Smooth muscle cell (in vitro differentiated cells): ENCODE data around the gene ISYNA1. TPM values are rescaled to one million over a fixed set of nuclear protein-coding genes. Genes with fewer than 3 reads are reported as not detected.

Experiments used
- DNase-seq: peaks from one replicate; lab custom pipeline; 2025; ENCODE audit not compliant: unreplicated experiment; lab: John Stamatoyannopoulos, UW
- H2AFZ ChIP-seq: fragments of 200-600 bp; sonication (generic); 2 replicates; pipeline ENCODE4 v1.6.0; 2016; ENCODE audit warnings: antibody characterized with exemption, low read depth, mild to moderate bottlenecking
- H3F3A ChIP-seq: fragments of 200-600 bp; sonication (generic); 2 replicates; pipeline ENCODE4 v1.6.0; 2017; ENCODE audit warnings: antibody characterized with exemption, low read depth
- H3K27ac ChIP-seq: fragments of 200-600 bp; sonication (generic); 2 replicates; pipeline ENCODE4 v1.5.1; 2016; ENCODE audit warnings: low read depth, mild to moderate bottlenecking
- H3K27me3 ChIP-seq: fragments of 200-600 bp; sonication (generic); 2 replicates; pipeline ENCODE4 v1.6.1; 2016; ENCODE audit warnings: low read depth, mild to moderate bottlenecking
- H3K36me3 ChIP-seq: fragments of 200-600 bp; sonication (generic); 2 replicates; pipeline ENCODE4 v1.5.1; 2016; ENCODE audit warnings: low read depth
- H3K4me1 ChIP-seq: fragments of 200-600 bp; sonication (generic); 2 replicates; pipeline ENCODE4 v1.5.1; 2016; ENCODE audit warnings: low read depth
- H3K4me2 ChIP-seq: fragments of 200-600 bp; sonication (generic); 2 replicates; pipeline ENCODE4 v1.6.0; 2016; ENCODE audit warnings: mild to moderate bottlenecking
- H3K4me3 ChIP-seq: fragments of 200-600 bp; sonication (generic); 2 replicates; pipeline ENCODE4 v1.5.1; 2016; ENCODE audit warnings: mild to moderate bottlenecking
- H3K79me2 ChIP-seq: fragments of 200-600 bp; sonication (generic); 2 replicates; pipeline ENCODE4 v1.6.0; 2016; ENCODE audit warnings: low read depth, mild to moderate bottlenecking
- H3K9ac ChIP-seq: fragments of 200-600 bp; sonication (generic); 2 replicates; pipeline ENCODE4 v1.6.0; 2016; ENCODE audit warnings: low read depth
- H3K9me3 ChIP-seq: fragments of 200-600 bp; sonication (generic); replicated peaks from 2 replicates; pipeline ENCODE4 v1.5.1; 2016; ENCODE audit warnings: low read depth
- H4K20me1 ChIP-seq: fragments of 200-600 bp; sonication (generic); 2 replicates; pipeline ENCODE4 v1.6.0; 2016; ENCODE audit warnings: low read depth
- CTCF ChIP-seq: fragments of 200-600 bp; sonication (generic); IDR thresholded peaks from 2 replicates; pipeline ENCODE4 v1.5.1; 2017; ENCODE audit warnings: borderline replicate concordance, mild to moderate bottlenecking, antibody characterized with exemption; ENCODE audit not compliant: insufficient read depth, poor library complexity, severe bottlenecking
- WGBS: methylation state at CpG from one replicate; pipeline ENCODE4 v1.1.7; 2016; ENCODE audit warnings: low lambda C conversion rate; 5-methylcytosine and 5-hydroxymethylcytosine counted together
- polyA plus RNA-seq: library from polyadenylated mRNA; unstranded; fragments of >200 nt; fragmentation: Nextera tagmentation; extraction: Ambion mirVana; gene quantifications from 2 replicates; pipeline ENCODE4 v1.2.1, GENCODE V29; 2016
- total RNA-seq: library from RNA; depleted of rRNA; stranded (reverse); fragments of >200 nt; gene quantifications from 2 replicates; pipeline ENCODE4 v1.2.3, GENCODE V29; 2014

ISYNA1 gene
- total and polyA plus RNA-seq, 2 experiments from 2014 or later: 56.9 to 60.1 TPM

- 78% methylated on average over 11 of the region's 13 CpGs for WGBS
- DNase-seq: no peak
- peaks cover 17% of the 10 kb centered on the region for H4K20me1 ChIP-seq
- peaks cover 8% of the 10 kb centered on the region for H3F3A ChIP-seq
- H3K4me2 ChIP-seq: peak overlapping the region; percentile 95
- no peaks in the 10 kb centered on the region for H3K9me3 ChIP-seq
- no peak overlapping the region for H3K27ac ChIP-seq
- H3K4me3 ChIP-seq: peak overlapping the region; percentile 67
- no peaks in the 10 kb centered on the region for H3K27me3 ChIP-seq
- TF ChIP-seq CTCF: no peak
- no peak overlapping the region for H3K9ac ChIP-seq
- no peaks in the 10 kb centered on the region for H3K36me3 ChIP-seq
- H3K79me2 ChIP-seq: peaks cover 7% of the 10 kb centered on the region
- peaks cover 31% of the 10 kb centered on the region for H3K4me1 ChIP-seq
- no peak overlapping the region for H2AFZ ChIP-seq
These were observed 5.5 kb downstream of the ISYNA1 start for GRCh38 chr19:18432275-18433014.

- Histone ChIP-seq H3K36me3 (no peaks in the 10 kb centered on the region), H3K27ac (no peak overlapping the region), H4K20me1 (peaks cover 21% of the 10 kb centered on the region), H3K79me2 (peaks cover 7% of the 10 kb centered on the region), H3K4me3 (no peak overlapping the region), H3K9me3 (no peaks in the 10 kb centered on the region), H3K4me2 (peak overlapping the region; percentile 95), H3K4me1 (peaks cover 27% of the 10 kb centered on the region), H3K9ac (no peak overlapping the region), H2AFZ (no peak overlapping the region), H3F3A (peaks cover 8% of the 10 kb centered on the region), H3K27me3 (no peaks in the 10 kb centered on the region)
- WGBS: 93% methylated on average over 22 of the region's 34 CpGs
- no peak for DNase-seq
- no peak for TF ChIP-seq CTCF
These were observed 6.4 kb downstream of the ISYNA1 start for GRCh38 chr19:18431351-18432197.

GRCh38 chr19:18430417-18431144 is 7.4 kb downstream of the ISYNA1 start:
- Histone ChIP-seq H3K9ac (no peak overlapping the region), H3K4me3 (no peak overlapping the region), H3K36me3 (no peaks in the 10 kb centered on the region), H3F3A (peaks cover 8% of the 10 kb centered on the region), H3K79me2 (peaks cover 7% of the 10 kb centered on the region), H3K4me2 (no peak overlapping the region), H3K27ac (no peak overlapping the region), H4K20me1 (peaks cover 21% of the 10 kb centered on the region), H3K27me3 (no peaks in the 10 kb centered on the region), H3K9me3 (no peaks in the 10 kb centered on the region), H2AFZ (no peak overlapping the region), H3K4me1 (peaks cover 26% of the 10 kb centered on the region)
- DNase-seq: no peak
- WGBS: 88% methylated on average over 14 of the region's 21 CpGs
- no peak for TF ChIP-seq CTCF
